CD14-positive monocyte (primary cell): ENCODE results near the gene GADD45GIP1. TPM values are rescaled to one million over a fixed set of nuclear protein-coding genes. Genes with fewer than 3 reads are reported as not detected.

Source experiments
- DNase-seq, 3 donors: peaks; one replicate each; pipeline ENCODE4 v3.0.0-alpha.2; 2011 to 2022
- H2AFZ ChIP-seq: 2 replicates; pipeline ENCODE4 v1.6.0; 2012; ENCODE audit warnings: mild to moderate bottlenecking, low read depth, low read length, inconsistent platforms; ENCODE audit not compliant: insufficient read depth, poor library complexity, severe bottlenecking
- H3K27ac ChIP-seq, 2 donors: 1 replicate in 1 of 2; 2 replicates in 1 of 2; pipeline ENCODE4 v1.5.1; 2012 to 2013; ENCODE audit warnings: low read length in 2 of 2, control low read depth in 1 of 2, inconsistent platforms in 1 of 2, low read depth in 1 of 2, mild to moderate bottlenecking in 1 of 2
- H3K27me3 ChIP-seq, 2 donors: one replicate each; pipeline versions ENCODE4 v1.6.0 to v1.6.1; 2011 to 2013; ENCODE audit warnings: low read length in 2 of 2; ENCODE audit not compliant: control insufficient read depth in 2 of 2, insufficient read depth in 2 of 2
- H3K36me3 ChIP-seq, 2 donors: replicated peaks in 1 of 2; 1 replicate in 1 of 2; 2 replicates in 1 of 2; pipeline versions ENCODE4 v1.5.1 to v1.6.1; 2012 to 2013; ENCODE audit warnings: low read length in 2 of 2, control low read depth in 1 of 2, inconsistent platforms in 1 of 2, mild to moderate bottlenecking in 1 of 2; ENCODE audit not compliant: insufficient read depth in 2 of 2, control insufficient read depth in 1 of 2
- H3K4me1 ChIP-seq, 2 donors: 1 replicate in 1 of 2; 2 replicates in 1 of 2; pipeline versions ENCODE4 v1.5.1 to v1.6.1; 2012 to 2013; ENCODE audit warnings: low read length in 2 of 2, control low read depth in 1 of 2, inconsistent platforms in 1 of 2, mild to moderate bottlenecking in 1 of 2, moderate library complexity in 1 of 2; ENCODE audit not compliant: insufficient read depth in 2 of 2, control insufficient read depth in 1 of 2
- H3K4me2 ChIP-seq: replicated peaks from 2 replicates; pipeline ENCODE3; 2012; ENCODE audit warnings: low read length, moderate library complexity, mild to moderate bottlenecking; ENCODE audit not compliant: poor library complexity, severe bottlenecking; ENCODE audit errors: extremely low read depth
- H3K4me3 ChIP-seq, 3 experiments: fragments of 200-600 bp in 1 of 3; sonication (generic) in 1 of 3; replicated peaks in 1 of 3; 1 replicate in 2 of 3; 2 replicates in 1 of 3; pipeline ENCODE4 v1.5.1; 2011 to 2013; ENCODE audit warnings: low read length in 3 of 3, mild to moderate bottlenecking in 3 of 3, control low read depth in 2 of 3, low read depth in 2 of 3, inconsistent platforms in 1 of 3, moderate library complexity in 1 of 3
- H3K79me2 ChIP-seq: 2 replicates; pipeline ENCODE4 v1.6.0; 2012; ENCODE audit warnings: mild to moderate bottlenecking, control low read depth, inconsistent platforms, low read length, moderate library complexity; ENCODE audit not compliant: insufficient read depth
- H3K9ac ChIP-seq: 2 replicates; pipeline ENCODE4 v1.6.0; 2017; ENCODE audit warnings: low read length, mild to moderate bottlenecking; ENCODE audit not compliant: insufficient read depth, poor library complexity, severe bottlenecking
- H3K9me3 ChIP-seq, 2 donors: replicated peaks in 1 of 2; 1 replicate in 1 of 2; 2 replicates in 1 of 2; pipeline versions ENCODE4 v1.5.1 to v1.6.1; 2012 to 2013; ENCODE audit warnings: low read length in 2 of 2, control low read depth in 1 of 2; ENCODE audit not compliant: control insufficient read depth in 1 of 2, insufficient read depth in 1 of 2
- H4K20me1 ChIP-seq: 2 replicates; pipeline ENCODE4 v1.6.0; 2012; ENCODE audit warnings: mild to moderate bottlenecking, low read length, control low read depth, moderate library complexity; ENCODE audit not compliant: insufficient read depth
- H3K27ac Mint-ChIP-seq, 7 donors: one replicate each; pipeline ENCODE4 v1.8.0; 2020; ENCODE audit warnings: mild to moderate bottlenecking in 7 of 7, mixed read lengths in 7 of 7, moderate library complexity in 6 of 7, inconsistent platforms in 2 of 7
- H3K27me3 Mint-ChIP-seq, 3 donors: one replicate each; pipeline ENCODE4 v1.8.0; 2021 to 2022; ENCODE audit warnings: low read depth in 3 of 3, mild to moderate bottlenecking in 3 of 3, mixed read lengths in 3 of 3, moderate library complexity in 3 of 3, inconsistent platforms in 1 of 3
- H3K36me3 Mint-ChIP-seq, 2 donors: one replicate each; pipeline ENCODE4 v1.8.0; 2020; ENCODE audit warnings: mixed read lengths in 2 of 2, inconsistent platforms in 1 of 2, mild to moderate bottlenecking in 1 of 2
- H3K4me1 Mint-ChIP-seq: one replicate; pipeline ENCODE4 v1.8.0; 2020; ENCODE audit warnings: mild to moderate bottlenecking, mixed read lengths
- H3K4me3 Mint-ChIP-seq, 2 donors: one replicate each; pipeline ENCODE4 v1.8.0; 2020; ENCODE audit warnings: mild to moderate bottlenecking in 2 of 2, mixed read lengths in 2 of 2, moderate library complexity in 1 of 2
- H3K9me3 Mint-ChIP-seq, 7 donors: one replicate each; pipeline ENCODE4 v1.8.0; 2020 to 2022; ENCODE audit warnings: mixed read lengths in 7 of 7, mild to moderate bottlenecking in 6 of 7, moderate library complexity in 6 of 7, inconsistent platforms in 2 of 7
- WGBS: methylation state at CpG from one replicate; pipeline ENCODE4 v1.1.5; 2013; ENCODE audit warnings: missing lambda C conversion rate; ENCODE audit not compliant: insufficient coverage; 5-methylcytosine and 5-hydroxymethylcytosine counted together
- intact Hi-C, 2 donors: fragments of 100-400 bp; cut with micrococcal nuclease; formaldehyde crosslinking; loops; one replicate each; pipeline versions ENCODE4 v1.15.0 to v1.15.1; 2023
- polyA plus RNA-seq, 3 donors: library from polyadenylated mRNA; depleted of rRNA in 1 of 3; unstranded in 2 of 3; stranded (reverse) in 1 of 3; fragments of 300-500 nt in 2 of 3; fragments of >200 nt in 1 of 3; fragmentation: Illumina TruSeq in 2 of 3; gene quantifications; 1 replicate in 2 of 3; 2 replicates in 1 of 3; pipeline ENCODE4 v1.2.3, GENCODE V29; 2012 to 2021
- TF ChIP-seq, protein P1 (sequence below): fragments of 200-600 bp; IDR thresholded peaks from one replicate; pipeline ENCODE4 v1.8.0; 2022; ENCODE audit warnings: antibody characterized with exemption, mild to moderate bottlenecking

The GADD45GIP1 gene
- polyA plus RNA-seq, 3 donors, result 8.3 to 42.4 (median 31.6) TPM

DNA sequence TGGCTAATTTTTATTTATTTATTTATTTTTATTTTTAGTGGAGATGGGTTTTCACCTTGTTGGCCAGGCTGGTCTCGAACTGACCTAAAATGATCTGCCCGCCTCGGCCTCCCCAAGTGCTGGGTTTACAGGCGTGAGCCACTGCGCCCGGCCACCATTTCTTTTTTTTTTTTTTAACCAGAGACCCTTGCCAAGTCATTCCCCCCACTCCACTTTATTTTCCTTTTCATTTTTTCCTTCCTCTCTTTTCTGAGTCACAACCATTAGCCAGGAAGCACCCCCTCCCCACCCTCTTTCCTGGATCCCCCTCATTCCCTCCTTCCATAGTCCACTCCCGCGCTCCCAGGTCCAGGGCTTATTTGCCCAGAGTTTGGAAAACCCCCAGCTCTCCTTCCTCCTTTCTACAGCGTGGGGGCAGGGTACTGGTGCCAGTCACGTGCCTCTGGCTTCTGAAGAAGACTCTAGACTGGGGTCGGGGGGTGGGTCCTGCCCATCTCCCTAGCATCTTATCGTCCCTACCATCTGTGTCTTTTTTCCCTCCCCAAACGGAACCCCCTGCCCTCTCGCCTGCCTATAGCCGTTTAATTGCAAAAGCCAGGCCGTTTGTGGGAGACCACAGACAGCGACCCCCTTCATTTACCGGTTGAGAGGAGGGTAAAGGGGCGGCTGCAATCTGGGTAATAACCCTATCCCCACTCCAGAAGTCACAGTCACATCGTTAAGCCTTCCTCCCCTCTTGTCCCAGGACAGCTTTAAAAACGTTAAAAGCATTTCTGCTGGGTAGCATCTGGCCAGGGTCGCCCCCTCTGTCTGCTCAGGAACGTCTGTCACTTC is 19.7 kb downstream of the GADD45GIP1 start:
- peaks cover 40% of the 10 kb centered on the region for H4K20me1 ChIP-seq
- Mint-ChIP-seq H3K27ac (peak overlapping the region; percentile 90 to 97 (median 94)), H3K36me3 (peaks cover 27 to 30% of the 10 kb centered on the region in 2 donors), H3K9me3 (no peaks in the 10 kb centered on the region), H3K27me3 (peaks cover 0 to 2% (median 1%) of the 10 kb centered on the region in 3 donors), H3K4me3 (peak overlapping the region; percentile 86 to 99), H3K4me1 (peaks cover 58% of the 10 kb centered on the region)
- H3K27ac ChIP-seq, result peak overlapping the region; percentile 82 to 98
- H3K4me3 ChIP-seq, result peak overlapping the region; percentile 29 to 100 (median 55)
- peak overlapping the region; percentile 94 for H3K4me2 ChIP-seq
- H3K9me3 ChIP-seq, result no peaks in the 10 kb centered on the region
- WGBS, result 3% methylated on average over 12 of the region's 23 CpGs
- TF ChIP-seq, protein P1, sequence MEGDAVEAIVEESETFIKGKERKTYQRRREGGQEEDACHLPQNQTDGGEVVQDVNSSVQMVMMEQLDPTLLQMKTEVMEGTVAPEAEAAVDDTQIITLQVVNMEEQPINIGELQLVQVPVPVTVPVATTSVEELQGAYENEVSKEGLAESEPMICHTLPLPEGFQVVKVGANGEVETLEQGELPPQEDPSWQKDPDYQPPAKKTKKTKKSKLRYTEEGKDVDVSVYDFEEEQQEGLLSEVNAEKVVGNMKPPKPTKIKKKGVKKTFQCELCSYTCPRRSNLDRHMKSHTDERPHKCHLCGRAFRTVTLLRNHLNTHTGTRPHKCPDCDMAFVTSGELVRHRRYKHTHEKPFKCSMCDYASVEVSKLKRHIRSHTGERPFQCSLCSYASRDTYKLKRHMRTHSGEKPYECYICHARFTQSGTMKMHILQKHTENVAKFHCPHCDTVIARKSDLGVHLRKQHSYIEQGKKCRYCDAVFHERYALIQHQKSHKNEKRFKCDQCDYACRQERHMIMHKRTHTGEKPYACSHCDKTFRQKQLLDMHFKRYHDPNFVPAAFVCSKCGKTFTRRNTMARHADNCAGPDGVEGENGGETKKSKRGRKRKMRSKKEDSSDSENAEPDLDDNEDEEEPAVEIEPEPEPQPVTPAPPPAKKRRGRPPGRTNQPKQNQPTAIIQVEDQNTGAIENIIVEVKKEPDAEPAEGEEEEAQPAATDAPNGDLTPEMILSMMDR, result no peak
- DNase-seq, result peak; percentile 58 to 85 (median 60)
- intact Hi-C loops, result loop anchor here (5.0 to 10.0 kb wide), 2 partner anchors 53 to 145 kb away; partner anchors contain the start of genes DNASE2 (in 1 of the 2), JUNB (in 1 of the 2) and KLF1 (in 1 of the 2)
- peaks cover 59% of the 10 kb centered on the region for H3K79me2 ChIP-seq
- H3K9ac ChIP-seq, result peak overlapping the region; percentile 68
- peak overlapping the region; percentile 85 for H2AFZ ChIP-seq
- H3K27me3 ChIP-seq, result no peaks in the 10 kb centered on the region
- H3K36me3 ChIP-seq, result peaks cover 21 to 27% of the 10 kb centered on the region in 2 donors
- peaks cover 54 to 72% of the 10 kb centered on the region in 2 donors for H3K4me1 ChIP-seq

DNA sequence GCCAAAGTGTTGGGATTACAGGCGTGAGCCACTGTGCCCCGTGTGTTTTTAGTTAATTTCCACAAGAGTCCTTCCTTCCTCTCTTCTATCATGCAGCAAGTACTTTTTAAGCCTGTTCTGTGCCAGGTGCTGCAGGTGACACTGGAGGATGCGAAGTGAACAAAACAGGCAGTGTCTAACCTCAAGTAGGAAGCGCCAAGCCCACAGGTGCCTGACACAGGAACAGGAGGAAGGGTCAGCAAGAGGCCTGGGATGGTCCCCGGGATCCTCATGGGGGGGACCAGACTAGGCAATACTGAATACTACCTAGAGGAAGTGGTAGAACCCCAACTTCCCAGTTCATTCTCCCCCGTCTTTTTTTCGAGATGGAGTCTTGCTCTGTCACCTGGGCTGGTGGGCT is 20.4 kb downstream of the GADD45GIP1 start:
- Histone ChIP-seq H3K27ac (no peak overlapping the region), H4K20me1 (peaks cover 35% of the 10 kb centered on the region), H2AFZ (no peak overlapping the region), H3K4me2 (peak overlapping the region; percentile 94), H3K27me3 (no peaks in the 10 kb centered on the region), H3K4me1 (peaks cover 58 to 68% of the 10 kb centered on the region in 2 donors), H3K9me3 (no peaks in the 10 kb centered on the region), H3K79me2 (peaks cover 59% of the 10 kb centered on the region), H3K36me3 (peaks cover 18 to 20% of the 10 kb centered on the region in 2 donors), H3K9ac (no peak overlapping the region), H3K4me3 (peak overlapping the region in 1 of 3 experiments; percentile 100)
- 0% methylated on average over 2 of the region's 7 CpGs for WGBS
- H3K4me3 Mint-ChIP-seq, result no peak overlapping the region
- H3K27me3 Mint-ChIP-seq, result peaks cover 0 to 2% (median 1%) of the 10 kb centered on the region in 3 donors
- intact Hi-C loops, result loop anchor here (5.0 to 10.0 kb wide), 2 partner anchors 52 to 144 kb away; partner anchors contain the start of genes DNASE2 (in 1 of the 2), JUNB (in 1 of the 2) and KLF1 (in 1 of the 2)
- H3K27ac Mint-ChIP-seq, result peak overlapping the region in 4 of 7 donors; percentile 4 to 56 (median 38)
- H3K9me3 Mint-ChIP-seq, result no peaks in the 10 kb centered on the region
- peaks cover 55% of the 10 kb centered on the region for H3K4me1 Mint-ChIP-seq
- H3K36me3 Mint-ChIP-seq, result peaks cover 20 to 22% of the 10 kb centered on the region in 2 donors
- DNase-seq, result no peak
- TF ChIP-seq, protein P1, result no peak
